Globus pallidus (tissue), 1 donor: ENCODE data around the gene SH2D3A.
"Not testable (repeated sequence)": the region's sequence is repeated elsewhere in the genome, so short reads cannot be mapped to it uniquely, and the experiment has no call there.

Experiments
- DNase-seq: peaks from one replicate; pipeline ENCODE4 v3.0.0-alpha.2; 2015; ENCODE audit warnings: low spot score

Gene SH2D3A

DNA sequence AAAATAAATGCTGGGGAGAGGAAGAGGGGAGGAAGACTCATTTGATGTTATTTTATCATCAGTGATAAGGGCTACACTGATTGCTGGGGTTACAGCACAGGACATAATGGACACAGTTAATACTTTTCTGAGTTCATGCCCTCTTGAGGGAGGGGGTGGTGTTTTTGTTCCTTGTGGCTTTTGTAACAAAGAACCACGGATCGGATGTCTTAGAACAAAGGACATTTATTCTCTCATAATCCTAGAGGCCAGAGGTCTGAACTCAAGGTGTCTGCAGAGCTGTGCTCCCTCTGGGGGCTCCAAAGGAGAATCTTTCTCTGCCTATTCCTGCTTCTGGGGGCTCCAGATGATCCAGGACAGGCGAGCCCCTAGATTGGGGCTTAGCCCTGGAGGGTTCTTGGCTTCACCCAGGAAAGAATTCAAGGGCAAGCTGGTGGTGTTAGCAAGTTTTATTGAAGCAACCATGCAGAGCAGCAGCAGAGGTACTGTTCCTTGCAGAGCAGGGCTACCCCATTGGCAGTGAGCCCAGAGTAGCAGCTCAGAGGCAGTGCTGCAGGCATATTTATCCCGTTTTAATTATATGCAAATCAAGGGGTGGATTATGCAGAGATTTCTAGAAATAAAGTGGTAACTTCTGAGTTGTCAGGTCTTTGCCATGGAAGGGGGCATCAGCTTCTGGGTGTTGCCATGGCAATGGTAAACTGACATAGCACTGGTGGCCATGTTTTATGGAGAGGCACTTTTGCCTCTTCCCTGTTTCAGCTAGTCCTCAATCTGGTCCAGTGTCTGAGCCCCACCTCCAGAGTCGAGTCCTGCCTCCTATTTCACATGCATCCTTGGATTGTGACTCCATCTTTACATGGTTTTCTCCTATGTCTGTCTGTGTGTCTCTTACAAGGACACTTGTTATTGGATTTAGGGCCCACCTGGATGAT lies 23.2 kb upstream of the SH2D3A start:
- no peak for DNase-seq

GRCh38 chr19:6788896-6789295 lies 21.7 kb upstream of the SH2D3A start:
- no peak for DNase-seq

- DNase-seq, result no peak
Observed at GRCh38 chr19:6787393-6787792, 20.2 kb upstream of the SH2D3A start.

GRCh38 chr19:6779206-6779605 lies 12.0 kb upstream of the SH2D3A start:
- DNase-seq, result no peak

GRCh38 chr19:6778386-6778785 lies 11.2 kb upstream of the SH2D3A start:
- DNase-seq, result no peak

DNA sequence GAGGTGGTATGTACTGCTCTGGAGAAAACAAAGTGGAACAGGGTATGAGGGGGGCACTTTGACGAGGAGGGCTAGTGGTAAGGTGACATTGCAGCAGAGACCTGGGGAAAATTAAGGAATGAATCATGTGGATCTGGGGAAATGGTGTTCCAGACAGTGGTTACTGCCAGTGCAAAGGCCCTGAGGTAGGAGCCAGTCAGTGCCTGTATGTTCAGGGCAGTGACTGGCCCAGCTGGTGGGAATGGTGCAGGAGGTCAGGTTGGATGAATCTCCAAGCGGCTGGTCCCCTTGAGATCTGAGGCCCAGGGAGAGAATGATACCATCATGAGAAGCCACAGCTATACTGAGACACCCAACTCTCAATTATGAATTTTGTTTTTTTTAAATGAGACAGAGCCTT lies 10.2 kb upstream of the SH2D3A start:
- no peak for DNase-seq

- DNase-seq, result no peak
Observed at GRCh38 chr19:6776999-6777398, 9.8 kb upstream of the SH2D3A start.

GRCh38 chr19:6776045-6776444 lies 8.8 kb upstream of the SH2D3A start:
- DNase-seq, result not testable (repeated sequence)

- no peak for DNase-seq
Observed at GRCh38 chr19:6774821-6775707, 7.8 kb upstream of the SH2D3A start.

DNA sequence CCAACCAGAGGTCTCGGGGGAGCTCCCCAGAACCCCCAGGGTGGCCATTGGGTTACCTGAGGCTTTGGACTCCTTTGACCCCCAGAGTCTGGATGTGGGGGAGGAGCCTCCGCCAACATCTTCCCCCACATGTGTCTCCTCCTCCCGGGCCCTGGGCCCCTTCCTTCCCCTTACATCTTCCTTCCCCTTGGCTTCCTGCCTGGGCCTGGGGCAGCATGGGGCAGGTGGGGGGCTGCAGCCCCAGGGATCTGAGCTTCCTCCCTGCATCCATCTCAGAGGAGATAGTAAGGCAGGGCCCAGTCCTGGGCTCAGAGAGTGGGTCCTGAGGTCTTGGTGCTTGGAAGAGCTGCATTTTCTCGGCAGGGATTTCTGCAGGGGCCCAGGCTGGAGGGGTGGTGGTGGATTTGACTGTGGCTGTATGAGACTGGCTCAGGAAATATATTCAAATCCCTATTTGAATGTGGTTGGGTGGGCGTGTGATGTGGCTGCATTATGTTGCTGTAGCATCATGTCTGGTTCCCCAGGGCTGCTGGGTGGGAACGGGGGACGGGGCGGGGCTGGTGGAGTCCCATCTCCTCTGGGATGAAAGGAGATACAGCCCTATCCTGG lies 6.2 kb upstream of the SH2D3A start:
- peak; percentile 35 for DNase-seq

- no peak for DNase-seq
Observed at GRCh38 chr19:6772866-6773322, 5.7 kb upstream of the SH2D3A start.

DNA sequence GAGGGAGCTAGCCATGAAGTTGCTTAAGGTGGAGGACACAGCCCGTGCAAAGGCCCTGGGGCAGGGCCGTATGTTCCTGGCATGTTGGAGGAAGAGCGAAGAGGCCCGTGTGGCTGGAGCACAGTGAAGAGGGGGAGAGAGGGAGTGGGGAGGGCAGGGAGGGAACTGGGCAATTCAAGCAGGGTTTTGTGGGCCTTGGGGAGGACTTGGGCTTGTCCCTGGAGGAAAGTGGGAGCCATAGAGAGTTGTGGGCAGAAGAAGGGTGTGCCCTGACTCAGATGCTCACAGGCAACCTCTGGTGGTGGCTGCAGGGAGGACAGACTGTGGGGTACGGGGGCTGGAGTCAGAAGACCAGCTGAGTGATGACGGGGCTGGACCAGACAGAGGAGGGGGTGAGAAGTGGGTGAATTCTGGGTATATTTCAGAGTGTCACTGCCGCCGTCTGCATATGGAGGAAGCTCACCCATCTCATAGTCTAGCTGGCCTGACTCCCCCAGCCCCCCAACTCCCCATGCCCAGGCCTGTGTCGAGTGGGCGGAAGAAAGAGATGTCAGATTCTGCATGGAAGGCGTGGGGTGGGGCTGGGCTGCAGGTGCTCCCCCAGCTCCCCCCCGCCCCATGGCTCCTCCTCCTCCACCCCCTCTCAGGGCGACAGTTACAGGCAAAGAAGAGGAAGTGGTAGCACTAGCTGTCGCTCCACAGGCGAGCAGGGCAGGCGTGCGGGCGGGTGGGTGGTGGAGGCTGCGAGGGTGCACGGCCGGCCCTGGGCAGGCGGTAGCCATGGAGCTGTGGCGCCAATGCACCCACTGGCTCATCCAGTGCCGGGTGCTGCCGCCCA lies 5.0 kb upstream of the SH2D3A start, which contains the start of gene VAV1:
TSS of gene VAV1 (plus strand) at position 681 of the 838 bp plus-strand sequence. CDS start at position 781, 100 bp downstream.
- peak; percentile 48 for DNase-seq

DNA sequence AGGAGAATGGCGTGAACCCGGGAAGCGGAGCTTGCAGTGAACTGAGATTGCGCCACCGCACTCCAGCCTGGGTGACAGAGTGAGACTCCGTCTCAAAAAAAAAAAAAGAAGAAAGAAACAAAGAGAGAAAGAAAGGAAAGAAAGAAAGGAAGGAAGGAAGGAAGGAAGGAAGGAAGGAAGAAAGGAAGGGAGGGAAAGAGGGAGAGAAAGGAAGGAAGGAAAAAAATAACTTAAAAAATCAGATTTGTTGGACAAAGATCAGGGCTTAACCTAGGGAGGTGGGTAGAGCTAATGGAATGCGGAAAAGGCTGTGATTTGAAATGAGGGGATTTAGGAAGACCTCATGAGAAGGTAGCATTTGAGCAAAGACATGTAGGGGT lies 4.4 kb upstream of the SH2D3A start:
- DNase-seq, result not testable (repeated sequence)

GRCh38 chr19:6769006-6769619 lies 1.9 kb upstream of the SH2D3A start:
- no peak for DNase-seq

DNA sequence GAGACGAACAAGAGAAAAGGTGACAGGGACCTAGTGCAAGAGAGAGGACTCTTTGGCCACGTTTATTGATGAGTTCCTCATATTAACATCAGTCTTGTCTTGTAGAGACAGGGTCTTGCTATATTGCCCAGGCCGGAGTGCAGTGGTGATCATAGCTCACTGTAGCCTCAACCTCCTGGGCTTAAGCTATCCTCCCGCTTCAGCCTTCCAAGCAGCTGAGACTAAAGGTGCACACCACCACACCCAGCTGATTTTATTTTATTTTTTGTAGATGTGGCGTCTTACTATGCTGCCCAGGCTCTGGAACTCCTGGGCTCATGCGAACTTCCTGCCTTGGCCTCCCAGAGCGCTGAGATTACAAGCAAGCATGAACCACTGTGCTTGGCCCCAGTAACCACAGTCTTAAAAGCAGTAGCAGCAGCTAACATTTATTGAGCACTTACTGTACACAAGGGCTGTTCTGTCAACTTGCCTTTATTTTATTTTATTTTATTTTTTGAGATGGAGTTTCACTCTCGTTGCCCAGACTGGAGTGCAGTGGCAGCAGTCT lies 1.1 kb upstream of the SH2D3A start:
- DNase-seq, result no peak

DNA sequence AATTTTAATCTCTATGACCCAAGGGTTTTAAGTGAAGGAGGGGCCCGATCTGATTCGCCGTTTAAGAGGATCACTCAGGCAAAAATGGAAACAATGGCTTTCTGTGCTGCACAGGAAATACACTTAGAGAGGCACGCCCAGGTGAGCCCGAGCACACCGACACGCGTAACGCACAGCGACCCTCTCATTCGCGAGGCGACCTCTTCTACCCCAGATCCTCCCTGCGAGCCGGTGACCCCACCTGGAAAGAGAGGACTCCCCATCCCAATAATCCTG lies 216 bp downstream of the SH2D3A start:
- DNase-seq, result no peak

GRCh38 chr19:6766357-6767080 lies 716 bp downstream of the SH2D3A start:
- DNase-seq, result no peak

- DNase-seq, result no peak
Observed at GRCh38 chr19:6765738-6766356, 1.4 kb downstream of the SH2D3A start.

DNA sequence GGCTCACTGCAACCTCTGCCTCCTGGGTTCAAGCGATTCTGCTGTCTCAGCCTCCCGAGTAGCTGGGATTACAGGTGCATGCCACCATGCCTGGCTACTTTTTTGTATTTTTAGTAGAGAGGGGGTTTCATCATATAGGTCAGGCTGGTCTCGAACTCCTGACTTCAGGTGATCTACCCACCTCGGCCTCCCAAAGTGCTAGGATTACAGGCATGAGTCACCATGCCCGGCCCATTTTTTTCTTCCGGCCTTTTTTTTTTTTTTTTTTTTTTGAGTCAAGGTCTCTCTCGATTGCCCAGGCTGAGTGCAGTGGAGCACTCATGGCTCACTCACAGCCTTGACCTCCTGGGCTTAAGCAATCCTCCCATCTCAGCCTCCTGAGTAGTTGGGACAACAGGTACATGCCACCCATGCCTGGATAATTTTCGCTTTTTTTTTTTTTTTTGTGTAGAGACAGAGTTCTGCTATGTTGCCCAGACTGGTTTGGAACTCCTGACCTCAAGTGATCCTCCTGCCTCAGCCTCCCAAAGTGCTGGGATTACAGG lies 4.9 kb downstream of the SH2D3A start:
- DNase-seq, result not testable (repeated sequence)
